ENCODE data around the gene STOML1.
A peak's percentile ranks its signal among the peaks of the same experiment; 100 is the strongest.
"Not testable (repeated sequence)": the region's sequence is repeated elsewhere in the genome, so short reads cannot be mapped to it uniquely, and the experiment has no call there.

The STOML1 gene

GRCh38 chr15:73962433-73962832, 29.7 kb downstream of the STOML1 start:
- Histone ChIP-seq H3K4me2 (ENCODE audit: low read depth, low read length) (no peak overlapping the region), H3F3A (ENCODE audit: insufficient read depth, low read length) (peaks cover 28% of the 10 kb centered on the region), H3K36me3 (replicated peaks; ENCODE audit: insufficient read depth, low read length) (no peaks in the 10 kb centered on the region), H3K9me3 (replicated peaks; ENCODE audit: insufficient read depth, low read length) (no peaks in the 10 kb centered on the region), H3K4me1 (ENCODE audit: low read length) (peaks cover 27% of the 10 kb centered on the region), H2AFZ (ENCODE audit: low read length) (no peak overlapping the region), H4K20me1 (ENCODE audit: insufficient read depth, low read length) (no peaks in the 10 kb centered on the region), H3K79me2 (ENCODE audit: low read length) (no peaks in the 10 kb centered on the region), H3K27me3 (replicated peaks; ENCODE audit: insufficient read depth, low read length) (no peaks in the 10 kb centered on the region), H3K9ac (ENCODE audit: low read length) (no peak overlapping the region), H3K9me2 (replicated peaks; ENCODE audit: insufficient read depth, low read length) (no peaks in the 10 kb centered on the region), H3K4me3 (ENCODE audit: low read length) (no peak overlapping the region), H3K27ac (ENCODE audit: low read length) (no peak overlapping the region)
- no peak for TF ChIP-seq EZH2phosphoT487 (IDR thresholded peaks at IDR 0.05; ENCODE audit: low read length)
- no peak for TF ChIP-seq EZH2 (optimal IDR thresholded peaks at IDR 0.05; ENCODE audit: low read depth, low read length)
- TF ChIP-seq CTCF (IDR thresholded peaks at IDR 0.05; ENCODE audit: low read length), result no peak
- DNase-seq, result no peak

GRCh38 chr15:73960472-73961070, 31.5 kb downstream of the STOML1 start:
- H3K9me3 ChIP-seq (replicated peaks; ENCODE audit: insufficient read depth, low read length); H3K27ac ChIP-seq (ENCODE audit: low read length); H3K27me3 ChIP-seq (replicated peaks; ENCODE audit: insufficient read depth, low read length); H3K4me2 ChIP-seq (ENCODE audit: low read depth, low read length); H4K20me1 ChIP-seq (ENCODE audit: insufficient read depth, low read length); H3K36me3 ChIP-seq (replicated peaks; ENCODE audit: insufficient read depth, low read length); H3K79me2 ChIP-seq (ENCODE audit: low read length); H3K9ac ChIP-seq (ENCODE audit: low read length); H3K9me2 ChIP-seq (replicated peaks; ENCODE audit: insufficient read depth, low read length); H3K4me3 ChIP-seq (ENCODE audit: low read length); DNase-seq; H2AFZ ChIP-seq (ENCODE audit: low read length): not testable (repeated sequence)
- H3K4me1 ChIP-seq (ENCODE audit: low read length), result peaks cover 17% of the 10 kb centered on the region
- peaks cover 20% of the 10 kb centered on the region for H3F3A ChIP-seq (ENCODE audit: insufficient read depth, low read length)

- peaks cover 11% of the 10 kb centered on the region for H3K4me1 ChIP-seq (ENCODE audit: low read length)
- H4K20me1 ChIP-seq (ENCODE audit: insufficient read depth, low read length), result no peaks in the 10 kb centered on the region
- H3K27me3 ChIP-seq (replicated peaks; ENCODE audit: insufficient read depth, low read length), result no peaks in the 10 kb centered on the region
- DNase-seq, result no peak
- H3K27ac ChIP-seq (ENCODE audit: low read length), result peak overlapping the region; percentile 61; the same call in 1 of the 2 replicates
- H3K9me3 ChIP-seq (replicated peaks; ENCODE audit: insufficient read depth, low read length), result no peaks in the 10 kb centered on the region
- H3F3A ChIP-seq (ENCODE audit: insufficient read depth, low read length), result peaks cover 13% of the 10 kb centered on the region
- H2AFZ ChIP-seq (ENCODE audit: low read length), result peak overlapping the region; percentile 54; the same call in 1 of the 2 replicates
- no peaks in the 10 kb centered on the region for H3K36me3 ChIP-seq (replicated peaks; ENCODE audit: insufficient read depth, low read length)
- H3K9ac ChIP-seq (ENCODE audit: low read length), result peak overlapping the region; percentile 23; the same call in 1 of the 2 replicates
- TF ChIP-seq CTCF (IDR thresholded peaks at IDR 0.05; ENCODE audit: low read length) (no peak), EZH2phosphoT487 (IDR thresholded peaks at IDR 0.05; ENCODE audit: low read length) (no peak), EZH2 (optimal IDR thresholded peaks at IDR 0.05; ENCODE audit: low read depth, low read length) (no peak)
- H3K4me2 ChIP-seq (ENCODE audit: low read depth, low read length), result peak overlapping the region; percentile 60
- H3K9me2 ChIP-seq (replicated peaks; ENCODE audit: insufficient read depth, low read length), result no peaks in the 10 kb centered on the region
- peak overlapping the region; percentile 13; the same call in 1 of the 2 replicates for H3K4me3 ChIP-seq (ENCODE audit: low read length)
- no peaks in the 10 kb centered on the region for H3K79me2 ChIP-seq (ENCODE audit: low read length)
Observed at GRCh38 chr15:73959801-73960200, 32.3 kb downstream of the STOML1 start.

- Histone ChIP-seq H3K27me3 (replicated peaks; ENCODE audit: insufficient read depth, low read length) (no peaks in the 10 kb centered on the region), H3K36me3 (replicated peaks; ENCODE audit: insufficient read depth, low read length) (no peaks in the 10 kb centered on the region), H3F3A (ENCODE audit: insufficient read depth, low read length) (peaks cover 13% of the 10 kb centered on the region), H3K79me2 (ENCODE audit: low read length) (no peaks in the 10 kb centered on the region), H3K4me1 (ENCODE audit: low read length) (peaks cover 11% of the 10 kb centered on the region), H3K4me2 (ENCODE audit: low read depth, low read length) (peak overlapping the region; percentile 60), H3K9me2 (replicated peaks; ENCODE audit: insufficient read depth, low read length) (no peaks in the 10 kb centered on the region), H3K9me3 (replicated peaks; ENCODE audit: insufficient read depth, low read length) (no peaks in the 10 kb centered on the region), H3K27ac (ENCODE audit: low read length) (peak overlapping the region; percentile 61; the same call in 1 of the 2 replicates), H2AFZ (ENCODE audit: low read length) (0 out of 2 replicates have a peak overlapping the region, but pooled peaks have one; percentile 19), H4K20me1 (ENCODE audit: insufficient read depth, low read length) (no peaks in the 10 kb centered on the region), H3K9ac (ENCODE audit: low read length) (peak overlapping the region; percentile 23; the same call in 1 of the 2 replicates), H3K4me3 (ENCODE audit: low read length) (peak overlapping the region; percentile 13; the same call in 1 of the 2 replicates)
- TF ChIP-seq EZH2 (optimal IDR thresholded peaks at IDR 0.05; ENCODE audit: low read depth, low read length) (no peak), EZH2phosphoT487 (IDR thresholded peaks at IDR 0.05; ENCODE audit: low read length) (no peak), CTCF (IDR thresholded peaks at IDR 0.05; ENCODE audit: low read length) (peak; percentile 26; the same call in 1 of the 2 replicates)
- DNase-seq, result peak; percentile 82
Observed at GRCh38 chr15:73959012-73959581, 33.0 kb downstream of the STOML1 start.

All from MM.1S (cell line).